Measurements from ENCODE around the gene ERMP1. TPM values are rescaled to one million over a fixed set of nuclear protein-coding genes. Genes with fewer than 3 reads are reported as not detected.

Gene ERMP1
- total RNA-seq, 6 experiments from 2014 or later: 5.1 to 7.5 (median 6.8) TPM

- H3K4me3 Mint-ChIP-seq: no peak overlapping the region
- no peak for TF ChIP-seq CTCF (IDR thresholded peaks at IDR 0.05)
- no peaks in the 10 kb centered on the region for H3K9me3 Mint-ChIP-seq
- H3K4me1 Mint-ChIP-seq (ENCODE audit: low read depth): peaks cover 13% of the 10 kb centered on the region
- H3K27ac Mint-ChIP-seq: no peak overlapping the region
- H3K27me3 Mint-ChIP-seq (ENCODE audit: insufficient read depth): no peaks in the 10 kb centered on the region; the same call in 1 of the 2 replicates
- DNase-seq: no peak
- H3K36me3 Mint-ChIP-seq (ENCODE audit: low read depth): peaks cover 49% of the 10 kb centered on the region
Observed at GRCh38 chr9:5736563-5737346, 96.2 kb downstream of the ERMP1 start.

GRCh38 chr9:5735072-5735471 is 97.8 kb downstream of the ERMP1 start:
- Mint-ChIP-seq H3K27ac (no peak overlapping the region), H3K36me3 (ENCODE audit: low read depth) (peaks cover 35% of the 10 kb centered on the region)

More at GRCh38 chr9:5735072-5735471, 97.8 kb downstream of the ERMP1 start:
- no peak for DNase-seq
- H3K9me3 Mint-ChIP-seq: no peaks in the 10 kb centered on the region
- H3K27me3 Mint-ChIP-seq (ENCODE audit: insufficient read depth): no peaks in the 10 kb centered on the region
- no peaks in the 10 kb centered on the region for H3K4me1 Mint-ChIP-seq (ENCODE audit: low read depth)
- TF ChIP-seq CTCF (IDR thresholded peaks at IDR 0.05): no peak
- no peak overlapping the region for H3K4me3 Mint-ChIP-seq

Other genes starting within 250 kb of the ERMP1 start
- 10 to 100 TPM; 25.8 to 35.2 (median 29.8) TPM for gene RIC1, start 204.0 kb downstream of the ERMP1 start, total RNA-seq (2021; fragmentation: NEBNext Ultra II Directional; extraction: Animal tissue kit (Norgen Biotek cat#: 25700))
- not detected for gene MLANA, start 57.8 kb upstream of the ERMP1 start, total RNA-seq (2021; fragmentation: NEBNext Ultra II Directional; extraction: Animal tissue kit (Norgen Biotek cat#: 25700))
- 10 to 100 TPM; 23.5 to 31.7 (median 24.5) TPM for gene RANBP6, start 182.5 kb upstream of the ERMP1 start, total RNA-seq (2021; fragmentation: NEBNext Ultra II Directional; extraction: Animal tissue kit (Norgen Biotek cat#: 25700))

Measured in HFFc6 (cell line).